ENCODE measurements around the gene SPDYC. TPM values are rescaled to one million over a fixed set of nuclear protein-coding genes. Genes with fewer than 3 reads are reported as not detected.

Gene SPDYC
- total and polyA plus RNA-seq, 2 of the 13 experiments (the other 11 are each of a cell fraction or from before 2014, with no cell fraction given) = 0.15 to 0.33 TPM

GRCh38 chr11:65180877-65181568, 11.0 kb downstream of the SPDYC start (continued):
- TF ChIP-seq NFIC (IDR thresholded peaks at IDR 0.05; ENCODE audit: low read length) = no peak
- peak; percentile 58 for TF ChIP-seq ZNF740 (CRISPR knock-in tag; IDR thresholded peaks at IDR 0.05)
- TF ChIP-seq NFE2L1 (CRISPR knock-in tag; IDR thresholded peaks at IDR 0.05; ENCODE audit: borderline replicate concordance) = no peak
- TF ChIP-seq ZNF367 (CRISPR knock-in tag; IDR thresholded peaks at IDR 0.05; ENCODE audit: borderline replicate concordance) = no peak
- TF ChIP-seq FOXJ3 (CRISPR knock-in tag; IDR thresholded peaks at IDR 0.05; ENCODE audit: borderline replicate concordance) = no peak
- TF ChIP-seq ZNF251 (CRISPR knock-in tag; IDR thresholded peaks at IDR 0.05) = no peak
- peak; percentile 76; the same call in 1 of the 2 replicates for TF ChIP-seq HBP1 (CRISPR knock-in tag; IDR thresholded peaks at IDR 0.05; ENCODE audit: low read depth)
- peak; percentile 79 for TF ChIP-seq RBFOX2 (IDR thresholded peaks at IDR 0.05; ENCODE audit: low read depth, low read length)
- TF ChIP-seq HOMEZ (CRISPR knock-in tag; IDR thresholded peaks at IDR 0.05; ENCODE audit: low read depth) = no peak
- 0 out of 2 replicates have a peak, but pooled peaks have one; percentile 2 for TF ChIP-seq POLR2AphosphoS5 (IDR thresholded peaks at IDR 0.05; ENCODE audit: low read depth, low read length)
- TF ChIP-seq ZNF576 (CRISPR knock-in tag; IDR thresholded peaks at IDR 0.05) = no peak
- peak; percentile 51; the same call in 1 of the 2 replicates for TF ChIP-seq HNF1B (CRISPR knock-in tag; IDR thresholded peaks at IDR 0.05)
- TF ChIP-seq NRL (CRISPR knock-in tag; IDR thresholded peaks at IDR 0.05; ENCODE audit: borderline replicate concordance) = peak; percentile 64; the same call in 1 of the 2 replicates
- no peak for TF ChIP-seq YEATS2 (CRISPR knock-in tag; IDR thresholded peaks at IDR 0.05; ENCODE audit: borderline replicate concordance)
- peak; percentile 63; the same call in 1 of the 2 replicates for TF ChIP-seq ZSCAN25 (CRISPR knock-in tag; IDR thresholded peaks at IDR 0.05)
- TF ChIP-seq THAP7 (CRISPR knock-in tag; IDR thresholded peaks at IDR 0.05) = 0 out of 2 replicates have a peak, but pooled peaks have one; percentile 80
- no peak; the same call in 1 of the 2 replicates for TF ChIP-seq TOPORS (CRISPR knock-in tag; IDR thresholded peaks at IDR 0.05)
- TF ChIP-seq MBD4 (IDR thresholded peaks at IDR 0.05; ENCODE audit: borderline replicate concordance, low read length) = no peak
- 0 out of 2 replicates have a peak, but pooled peaks have one; percentile 29 for TF ChIP-seq ZNF766 (CRISPR knock-in tag; IDR thresholded peaks at IDR 0.05; ENCODE audit: borderline replicate concordance)
- TF ChIP-seq YY1 (IDR thresholded peaks at IDR 0.05; ENCODE audit: insufficient read depth, insufficient replicate concordance, low read depth, low read length) = peak; percentile 17
- TF ChIP-seq ZNF441 (CRISPR knock-in tag; IDR thresholded peaks at IDR 0.05; ENCODE audit: borderline replicate concordance) = peak; percentile 84
- no peak for TF ChIP-seq ZNF597 (CRISPR knock-in tag; IDR thresholded peaks at IDR 0.05)

All from HepG2 (cell line).